ENCODE measurements around the gene TRIM13.
"Not testable (repeated sequence)": the region's sequence is repeated elsewhere in the genome, so short reads cannot be mapped to it uniquely, and the experiment has no call there.

Gene TRIM13

DNA sequence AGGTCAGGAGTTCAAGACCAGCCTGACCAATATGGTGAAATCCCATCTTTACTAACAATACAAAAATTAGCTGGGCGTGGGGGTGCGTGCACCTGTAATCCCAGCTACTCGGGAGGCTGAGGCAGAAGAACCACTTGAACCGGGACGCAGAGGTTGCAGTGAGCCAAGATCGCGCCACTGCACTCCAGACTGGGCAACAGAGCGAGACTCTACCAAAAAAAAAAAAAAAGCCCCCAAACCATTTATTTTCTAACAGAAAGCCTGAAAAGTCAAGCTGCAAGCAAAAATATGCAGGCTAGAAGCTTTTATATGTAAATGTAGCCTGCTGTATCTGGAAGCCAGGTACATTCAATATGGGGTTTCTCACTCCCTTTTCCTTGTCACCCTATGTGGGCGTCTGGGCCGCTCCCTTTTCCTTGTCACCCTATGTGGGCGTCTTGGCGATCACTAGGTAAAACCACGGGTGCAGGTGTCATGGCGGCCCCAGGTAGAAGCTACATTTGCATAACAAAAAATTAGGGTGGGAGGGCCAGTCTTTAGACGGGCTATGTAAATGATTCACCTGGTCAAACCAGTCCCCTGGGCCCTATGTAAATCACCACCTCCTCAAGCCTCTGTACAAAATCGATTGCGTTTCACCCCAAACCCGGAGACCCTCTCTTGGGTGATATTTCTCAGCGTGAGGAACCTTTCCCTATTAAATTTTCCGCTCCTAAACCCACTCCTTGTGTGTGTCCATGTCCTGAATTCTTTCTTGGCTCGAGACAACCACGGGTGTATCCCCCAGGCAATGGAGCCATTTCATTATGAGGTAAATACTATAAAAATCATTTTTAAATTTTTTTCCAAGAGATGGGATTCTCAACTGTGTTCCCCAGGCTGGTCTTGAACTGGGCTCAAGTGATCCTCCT is 2.1 kb downstream of the TRIM13 start:
- no peak for DNase-seq

DNA sequence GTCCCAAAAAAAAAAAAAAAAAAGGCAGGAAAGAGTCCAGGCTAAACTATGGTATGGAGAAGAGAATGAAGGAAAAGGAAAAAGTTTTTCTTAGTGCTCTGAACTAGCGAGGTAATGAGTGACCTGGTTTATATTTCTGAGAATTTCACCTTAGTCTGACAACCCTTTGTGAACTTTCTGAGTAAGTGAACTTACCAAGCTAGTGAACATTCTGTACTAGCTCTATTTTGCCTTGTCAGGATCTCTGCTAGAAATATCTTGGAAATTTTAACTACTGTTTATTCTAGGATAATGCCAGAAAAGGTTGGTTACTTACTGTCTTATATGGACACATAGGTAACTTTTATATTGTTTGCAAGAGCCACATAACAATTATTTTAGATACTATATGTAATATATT is 4.4 kb downstream of the TRIM13 start:
- DNase-seq, result no peak

DNA sequence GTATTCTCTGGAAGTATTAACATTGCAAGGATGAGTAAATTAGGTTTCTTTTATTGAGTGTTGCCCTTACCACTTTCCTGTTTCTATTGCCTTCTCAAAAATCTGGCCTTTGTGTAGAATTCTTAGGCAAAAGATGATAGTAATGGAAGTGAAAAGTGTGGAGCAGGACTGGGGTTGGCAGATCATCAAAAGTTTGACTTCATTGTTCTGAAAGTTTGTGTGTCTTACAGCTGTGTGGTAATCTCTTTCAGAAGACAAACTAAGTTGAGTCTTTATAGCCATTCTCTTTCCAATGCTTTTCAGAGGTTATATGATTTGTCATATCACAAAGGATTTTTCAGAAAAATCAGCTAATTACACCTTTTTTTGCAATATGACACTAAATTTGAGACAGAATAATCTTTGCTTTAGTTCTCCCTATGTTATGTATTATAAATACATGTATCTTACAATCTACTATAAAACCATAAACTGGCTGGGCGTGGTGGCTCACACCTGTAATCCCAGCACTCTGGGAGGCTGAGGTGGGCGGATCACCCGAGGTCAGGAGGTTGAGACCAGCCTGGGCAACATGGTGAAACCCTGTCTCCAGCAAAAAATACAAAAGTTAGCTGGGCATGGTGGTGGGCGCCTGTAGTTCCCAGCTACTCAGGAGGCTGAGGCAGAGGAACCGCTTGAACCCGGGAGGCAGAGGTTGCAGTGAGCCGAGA is 9.7 kb downstream of the TRIM13 start:
- DNase-seq, result no peak

DNA sequence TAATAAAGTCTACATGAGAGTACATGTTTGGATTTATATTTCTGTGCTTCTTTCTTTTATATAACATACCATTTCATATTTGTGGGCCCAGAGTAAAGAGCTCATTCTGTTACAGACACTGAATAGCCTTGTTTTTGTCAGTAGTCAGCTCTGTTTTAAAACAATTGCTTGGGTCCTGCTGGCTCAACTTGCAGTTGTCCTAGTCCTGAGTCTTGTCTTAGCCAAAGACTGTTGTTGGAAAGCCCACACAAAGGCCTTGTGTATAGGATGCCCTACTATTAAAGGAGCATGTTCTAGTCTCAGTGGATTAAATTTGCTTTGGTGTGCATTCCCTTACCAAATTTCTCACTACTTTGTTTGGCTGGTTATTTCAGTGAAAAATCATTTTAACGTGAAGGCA is 14.6 kb downstream of the TRIM13 start:
- DNase-seq, result no peak

DNA sequence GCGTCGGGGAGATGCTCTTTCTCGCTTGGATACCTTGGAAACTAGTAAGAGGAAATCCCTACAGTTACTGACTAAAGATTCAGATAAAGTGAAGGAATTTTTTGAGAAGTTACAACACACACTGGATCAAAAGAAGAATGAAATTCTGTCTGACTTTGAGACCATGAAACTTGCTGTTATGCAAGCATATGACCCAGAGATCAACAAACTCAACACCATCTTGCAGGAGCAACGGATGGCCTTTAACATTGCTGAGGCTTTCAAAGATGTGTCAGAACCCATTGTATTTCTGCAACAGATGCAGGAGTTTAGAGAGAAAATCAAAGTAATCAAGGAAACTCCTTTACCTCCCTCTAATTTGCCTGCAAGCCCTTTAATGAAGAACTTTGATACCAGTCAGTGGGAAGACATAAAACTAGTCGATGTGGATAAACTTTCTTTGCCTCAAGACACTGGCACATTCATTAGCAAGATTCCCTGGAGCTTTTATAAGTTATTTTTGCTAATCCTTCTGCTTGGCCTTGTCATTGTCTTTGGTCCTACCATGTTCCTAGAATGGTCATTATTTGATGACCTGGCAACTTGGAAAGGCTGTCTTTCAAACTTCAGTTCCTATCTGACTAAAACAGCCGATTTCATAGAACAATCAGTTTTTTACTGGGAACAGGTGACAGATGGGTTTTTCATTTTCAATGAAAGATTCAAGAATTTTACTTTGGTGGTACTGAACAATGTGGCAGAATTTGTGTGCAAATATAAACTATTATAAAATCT is 15.7 kb downstream of the TRIM13 start:
- DNase-seq, result no peak

DNA sequence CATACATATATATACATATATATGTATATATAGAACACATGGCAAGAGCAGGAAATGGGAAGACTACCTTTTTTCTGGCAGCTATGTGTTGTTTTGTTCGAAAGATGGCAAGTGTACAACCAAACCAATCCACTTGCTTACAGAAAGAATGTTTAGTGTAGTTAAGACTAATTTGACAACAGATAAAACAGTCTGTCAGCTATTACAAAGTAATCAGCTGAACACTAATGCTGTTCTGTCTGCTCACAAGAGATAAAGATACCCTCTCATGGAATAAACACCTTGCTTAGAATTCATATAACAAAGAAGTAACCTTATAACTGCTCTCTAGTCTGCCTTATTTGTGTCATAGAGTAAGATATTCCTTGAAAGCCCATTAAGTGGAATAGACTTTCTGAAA is 17.5 kb downstream of the TRIM13 start:
- no peak for DNase-seq

DNA sequence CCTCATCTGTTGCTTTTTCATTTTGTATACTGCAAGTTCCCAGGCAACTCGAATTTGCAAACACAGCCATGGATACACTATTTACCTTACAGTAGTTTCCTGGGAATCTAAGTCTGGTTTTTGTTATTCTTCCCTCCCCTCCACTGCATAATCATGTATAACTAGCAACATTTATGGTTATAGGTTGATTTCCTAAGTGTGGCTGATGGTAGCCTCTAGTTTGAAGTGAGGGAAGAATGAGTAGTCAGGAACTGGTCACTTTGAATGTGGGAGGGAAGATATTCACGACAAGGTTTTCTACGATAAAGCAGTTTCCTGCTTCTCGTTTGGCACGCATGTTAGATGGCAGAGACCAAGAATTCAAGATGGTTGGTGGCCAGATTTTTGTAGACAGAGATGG is 18.4 kb downstream of the TRIM13 start, which contains the start of gene KCNRG:
Gene KCNRG, plus strand, starts transcription at position 187 of the 400 bp plus-strand sequence. Its CDS starts 50 bp downstream, at position 237.
- DNase-seq, result no peak

DNA sequence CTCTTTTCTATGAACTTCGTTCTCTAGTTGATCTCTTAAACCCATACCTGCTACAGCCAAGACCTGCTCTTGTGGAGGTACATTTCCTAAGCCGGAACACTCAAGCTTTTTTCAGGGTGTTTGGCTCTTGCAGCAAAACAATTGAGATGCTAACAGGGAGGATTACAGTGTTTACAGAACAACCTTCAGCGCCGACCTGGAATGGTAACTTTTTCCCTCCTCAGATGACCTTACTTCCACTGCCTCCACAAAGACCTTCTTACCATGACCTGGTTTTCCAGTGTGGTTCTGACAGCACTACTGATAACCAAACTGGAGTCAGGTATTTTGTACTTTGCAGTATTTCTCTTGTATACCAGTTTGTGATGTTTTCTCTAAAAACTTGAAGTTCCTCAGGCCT is 18.9 kb downstream of the TRIM13 start:
- no peak for DNase-seq

DNA sequence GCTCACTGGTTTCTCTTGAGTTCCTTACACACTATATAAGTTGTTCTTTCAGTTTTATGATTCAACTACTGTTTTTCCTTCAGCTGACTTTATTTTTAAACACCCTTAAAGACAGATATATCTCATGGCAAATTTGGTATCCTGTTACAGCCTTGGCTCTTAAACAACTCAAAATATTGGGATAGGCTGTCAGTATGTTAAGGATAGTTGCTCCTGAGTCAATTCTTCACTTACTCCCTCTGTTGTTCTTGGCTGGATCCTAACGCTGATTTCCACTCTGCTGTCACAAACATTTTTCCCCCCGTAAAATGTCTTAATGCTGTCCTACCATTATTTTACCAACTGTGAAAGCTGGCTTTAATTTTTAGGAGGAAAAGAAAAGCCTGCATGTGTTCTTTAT is 19.6 kb downstream of the TRIM13 start:
- no peak for DNase-seq

DNA sequence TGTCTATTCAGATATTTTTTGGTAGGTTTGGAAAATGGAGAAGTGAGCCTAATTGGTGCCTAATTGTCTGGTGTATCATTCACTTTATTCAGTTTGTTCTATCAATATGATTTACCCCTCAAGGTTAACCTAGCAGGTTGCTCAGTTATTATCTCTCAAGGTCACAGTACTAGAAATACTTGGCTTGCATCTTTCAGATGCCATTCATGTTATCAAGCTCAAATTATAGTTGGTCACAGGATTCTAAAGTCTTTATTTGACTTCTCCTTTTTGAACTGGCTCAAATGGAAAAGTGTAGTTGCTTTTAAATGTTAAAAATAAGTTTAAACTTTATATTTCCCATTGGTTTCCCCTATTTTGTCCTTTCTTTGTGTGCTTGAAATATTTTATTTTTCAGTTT is 21.0 kb downstream of the TRIM13 start:
- DNase-seq, result no peak

DNA sequence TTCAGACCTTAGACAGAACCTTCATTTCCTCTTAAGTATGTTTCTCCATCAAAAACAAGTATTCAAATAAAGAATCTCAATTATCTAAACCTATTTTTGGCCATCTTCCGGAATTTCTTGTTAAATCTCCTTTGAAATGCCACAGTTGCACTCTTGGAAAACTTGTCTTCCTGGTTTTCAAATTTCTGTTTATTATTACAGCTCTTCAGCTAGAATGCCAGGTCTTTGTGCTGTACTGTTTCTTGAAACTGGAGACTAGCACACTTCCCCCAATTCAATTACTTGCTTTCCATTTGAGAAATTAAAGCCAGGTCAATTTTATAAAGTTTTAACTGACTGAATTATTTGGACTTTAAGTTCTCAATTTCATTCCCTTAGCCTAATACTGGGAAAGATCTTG is 28.6 kb downstream of the TRIM13 start:
- no peak for DNase-seq

DNA sequence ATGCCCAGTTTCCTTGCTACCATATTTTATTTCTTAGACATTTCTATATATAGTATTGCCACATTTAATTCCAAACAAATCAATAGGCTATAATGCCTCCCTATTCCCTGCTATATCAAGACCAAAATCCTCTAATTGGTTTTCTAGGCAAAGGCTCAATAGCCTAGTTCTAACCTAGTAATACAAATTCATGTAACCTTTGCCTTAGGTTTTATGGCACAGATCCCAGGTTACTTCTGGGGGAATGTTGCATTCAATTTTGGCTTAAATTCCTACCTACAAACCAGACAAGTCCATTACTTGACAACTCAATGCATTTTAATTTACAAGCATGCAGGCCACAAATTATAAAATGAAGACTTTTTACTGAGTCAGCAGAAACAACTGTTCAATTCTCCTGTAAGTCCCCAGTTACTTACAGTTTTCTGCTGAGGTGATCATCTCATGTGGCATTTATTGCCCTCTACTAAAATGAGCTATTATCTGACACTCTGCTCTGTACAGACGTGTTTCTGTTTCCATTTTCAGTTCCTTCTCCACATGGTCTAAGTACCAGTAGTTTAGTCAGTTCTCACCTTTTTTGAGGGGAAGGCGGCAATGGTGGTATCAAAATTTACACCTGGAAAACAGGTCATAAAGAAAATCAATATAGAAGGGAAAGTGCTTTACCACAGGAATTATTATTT is 30.1 kb downstream of the TRIM13 start:
- DNase-seq, result no peak

DNA sequence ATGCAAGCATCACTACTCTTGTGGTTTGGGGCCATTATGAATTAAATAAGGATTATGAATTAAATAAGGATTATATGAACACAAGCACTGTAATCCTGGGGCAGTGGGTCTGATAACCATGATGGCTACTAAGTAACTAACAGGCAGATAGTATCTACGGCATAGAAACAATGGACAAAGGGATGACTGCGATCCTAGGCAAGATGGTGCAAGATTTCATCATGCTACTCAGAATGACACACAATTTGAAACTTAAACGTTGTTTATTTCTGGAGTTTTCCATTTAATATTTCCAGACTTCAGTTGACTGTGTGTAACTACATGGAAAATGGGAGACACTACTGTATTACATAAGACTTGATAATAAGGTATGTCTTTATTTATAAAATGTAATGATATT is 33.5 kb downstream of the TRIM13 start:
- DNase-seq, result no peak

DNA sequence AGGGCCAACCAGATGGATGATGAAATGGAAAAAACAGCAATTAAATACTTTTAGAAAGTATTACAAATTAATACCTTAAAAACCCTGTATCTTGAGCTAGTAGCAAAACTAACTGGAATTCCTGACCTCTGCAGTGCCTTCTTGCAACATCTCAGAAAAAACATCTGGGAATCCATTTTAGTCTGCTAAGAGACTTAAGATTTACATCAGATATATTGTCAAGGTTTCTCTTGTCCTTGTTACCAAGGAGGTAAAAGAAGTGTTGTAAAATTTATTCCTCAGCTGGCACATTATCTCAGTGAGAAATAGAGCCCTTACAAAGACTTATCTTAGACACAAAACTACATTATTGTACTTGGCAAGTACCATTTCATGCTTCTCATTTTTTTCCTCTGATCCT is 36.9 kb downstream of the TRIM13 start:
- no peak for DNase-seq

DNA sequence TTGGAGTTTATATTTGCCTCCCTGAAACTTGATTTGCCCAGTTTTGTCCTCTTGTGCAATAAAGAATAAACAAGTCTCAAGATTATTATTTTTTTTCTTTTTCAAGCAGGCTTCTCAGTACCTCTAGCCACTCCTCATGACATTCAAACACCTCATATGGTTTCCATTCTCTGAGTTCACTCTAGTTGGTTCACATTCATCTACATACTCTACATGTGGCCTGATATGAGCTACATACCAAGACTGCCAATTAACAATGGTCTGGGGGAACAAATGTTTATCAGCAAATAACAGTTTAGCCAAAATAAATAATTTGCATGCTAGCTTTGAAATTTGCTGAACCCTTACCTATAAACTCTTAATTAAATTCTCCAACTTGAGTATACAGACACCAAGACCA is 40.9 kb downstream of the TRIM13 start:
- no peak for DNase-seq

DNA sequence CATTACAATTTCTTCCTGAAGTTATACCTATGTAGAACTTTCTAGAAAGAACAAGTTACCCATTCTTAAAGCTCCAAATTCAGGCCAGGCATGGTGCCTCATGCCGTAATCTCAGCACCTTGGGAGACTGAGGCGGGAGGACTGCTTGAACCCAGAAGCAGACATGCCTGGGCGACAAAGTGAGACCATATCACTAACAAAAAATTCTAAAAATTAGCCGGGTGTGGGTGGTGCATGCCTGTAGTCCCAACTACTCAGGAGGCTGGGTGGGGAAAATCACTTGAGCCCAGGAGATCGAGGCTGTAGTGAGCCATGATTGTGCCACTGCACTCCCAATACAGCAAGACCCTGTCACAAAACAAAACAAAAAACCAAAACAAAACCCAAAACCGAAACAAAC is 41.4 kb downstream of the TRIM13 start:
- no peak for DNase-seq

DNA sequence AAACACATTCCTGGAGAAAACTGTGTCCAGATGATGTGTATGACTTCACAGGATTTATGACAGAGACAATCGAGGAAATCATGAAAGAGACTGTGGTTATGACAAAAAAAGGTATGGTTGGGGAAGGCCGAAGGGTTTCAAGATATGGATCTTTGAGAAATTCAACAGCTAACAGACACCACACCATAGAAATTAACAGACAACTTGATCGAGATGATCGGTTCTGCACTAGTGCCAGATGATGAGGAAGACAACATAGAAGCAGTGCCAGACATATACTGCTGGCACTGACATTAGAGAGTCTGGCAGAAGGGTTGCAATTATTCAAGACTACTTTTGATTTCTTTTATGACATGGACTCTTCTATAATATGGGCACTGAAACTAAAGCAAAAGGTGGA is 55.6 kb downstream of the TRIM13 start:
- no peak for DNase-seq

DNA sequence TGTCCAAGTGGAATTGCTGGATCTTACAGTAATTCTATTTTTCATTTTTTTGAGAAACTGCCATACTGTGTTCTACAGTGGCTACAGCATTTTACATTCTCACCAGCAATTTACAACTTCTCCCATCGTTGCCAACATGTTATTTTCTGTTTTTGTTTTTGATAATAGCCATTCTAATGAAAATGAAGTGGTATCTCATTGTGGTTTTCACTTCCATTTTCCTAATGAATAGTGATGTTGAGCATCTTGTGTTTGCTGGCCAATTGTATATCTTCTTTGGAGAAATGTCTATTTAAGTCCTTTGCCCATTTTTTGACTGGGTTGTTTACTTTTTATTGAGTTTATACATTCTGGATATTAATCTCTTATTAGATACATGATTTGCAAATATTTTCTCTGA is 57.0 kb downstream of the TRIM13 start:
- no peak for DNase-seq

DNA sequence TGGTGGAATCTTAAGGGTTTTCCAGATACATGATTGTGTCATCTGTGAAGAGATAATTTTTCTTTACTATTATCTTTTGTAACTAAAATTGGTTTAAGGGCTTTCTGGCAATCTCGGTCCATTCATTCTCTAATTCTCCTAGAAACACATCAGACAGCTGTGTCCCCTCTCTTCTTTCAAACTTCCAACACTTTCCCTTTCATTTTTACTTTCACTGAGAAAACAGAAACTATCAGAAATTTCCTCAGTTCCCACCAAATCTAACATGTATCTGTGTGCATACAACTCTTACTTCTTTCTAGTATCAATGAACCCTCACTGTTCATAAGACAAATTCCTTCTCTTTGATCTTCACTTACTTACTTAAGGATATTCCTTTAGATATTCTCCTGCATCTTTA is 58.6 kb downstream of the TRIM13 start:
- no peak for DNase-seq

DNA sequence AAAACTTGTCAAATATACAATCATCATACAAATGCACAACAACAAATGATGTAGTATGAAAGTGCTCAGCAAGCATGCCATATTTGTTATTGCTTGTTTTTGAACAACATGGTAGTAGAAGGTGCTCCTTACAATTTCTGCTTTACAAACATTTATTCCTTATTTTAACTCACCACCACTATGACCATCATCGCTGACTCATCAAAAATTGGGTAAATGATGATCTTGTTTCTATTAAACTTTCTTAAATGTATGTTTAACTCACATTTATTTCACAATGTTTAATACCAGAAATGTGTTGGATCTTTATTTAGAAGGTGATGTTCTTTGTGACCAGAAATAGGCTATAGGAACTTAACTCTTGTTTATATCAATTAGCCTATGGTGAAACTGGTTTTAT is 63.9 kb downstream of the TRIM13 start:
- DNase-seq, result no peak

DNA sequence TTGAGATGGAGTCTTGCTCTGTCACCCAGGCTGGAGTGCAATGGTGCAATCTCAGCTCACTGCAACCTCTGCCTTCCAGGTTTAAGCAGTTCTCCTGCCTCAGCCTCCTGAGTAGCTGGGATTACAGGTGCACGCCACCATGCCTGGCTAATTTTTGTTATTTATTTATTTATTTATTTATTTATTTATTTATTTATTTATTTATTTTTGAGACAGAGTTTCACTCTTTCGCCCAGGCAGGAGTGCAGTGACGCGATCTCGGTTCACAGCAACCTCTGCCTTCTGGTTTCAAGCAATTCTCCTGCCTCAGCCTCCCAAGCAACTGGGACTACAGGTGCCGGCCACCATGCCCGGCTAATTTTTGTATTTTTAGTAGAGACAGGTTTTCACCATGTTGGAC is 65.5 kb downstream of the TRIM13 start:
- not testable (repeated sequence) for DNase-seq

DNA sequence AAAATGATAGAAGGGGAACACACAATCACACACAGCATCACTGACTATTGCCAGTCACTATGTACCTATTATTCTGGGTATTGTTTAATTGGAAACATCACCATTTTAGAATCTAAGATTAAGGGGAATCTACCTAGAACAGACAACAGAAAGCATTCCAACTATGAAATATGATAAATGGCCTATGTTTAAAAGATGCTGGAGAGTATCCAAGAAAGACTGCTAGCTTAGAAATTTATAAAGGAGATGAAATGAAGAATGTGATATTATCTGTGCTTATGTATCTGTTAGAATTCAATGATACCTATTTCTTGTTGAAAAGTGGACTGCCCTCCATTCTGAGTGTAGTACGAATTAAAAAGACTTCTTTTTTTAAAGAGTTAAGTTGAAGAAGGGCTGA is 68.9 kb downstream of the TRIM13 start:
- DNase-seq, result no peak

Data from SIG-M5 (cell line).